Activated T-cell treated with anti-CD3 and anti-CD28 coated beads for 4 hours (primary cell): ENCODE measurements around the gene ST8SIA6.
"Not testable (repeated sequence)": the region's sequence is repeated elsewhere in the genome, so short reads cannot be mapped to it uniquely, and the experiment has no call there.

Source experiments
- DNase-seq: peaks from one replicate; pipeline ENCODE4 v3.0.0-alpha.2; 2020

ST8SIA6 gene, protein sequence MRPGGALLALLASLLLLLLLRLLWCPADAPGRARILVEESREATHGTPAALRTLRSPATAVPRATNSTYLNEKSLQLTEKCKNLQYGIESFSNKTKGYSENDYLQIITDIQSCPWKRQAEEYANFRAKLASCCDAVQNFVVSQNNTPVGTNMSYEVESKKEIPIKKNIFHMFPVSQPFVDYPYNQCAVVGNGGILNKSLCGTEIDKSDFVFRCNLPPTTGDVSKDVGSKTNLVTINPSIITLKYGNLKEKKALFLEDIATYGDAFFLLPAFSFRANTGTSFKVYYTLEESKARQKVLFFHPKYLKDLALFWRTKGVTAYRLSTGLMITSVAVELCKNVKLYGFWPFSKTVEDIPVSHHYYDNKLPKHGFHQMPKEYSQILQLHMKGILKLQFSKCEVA

DNA sequence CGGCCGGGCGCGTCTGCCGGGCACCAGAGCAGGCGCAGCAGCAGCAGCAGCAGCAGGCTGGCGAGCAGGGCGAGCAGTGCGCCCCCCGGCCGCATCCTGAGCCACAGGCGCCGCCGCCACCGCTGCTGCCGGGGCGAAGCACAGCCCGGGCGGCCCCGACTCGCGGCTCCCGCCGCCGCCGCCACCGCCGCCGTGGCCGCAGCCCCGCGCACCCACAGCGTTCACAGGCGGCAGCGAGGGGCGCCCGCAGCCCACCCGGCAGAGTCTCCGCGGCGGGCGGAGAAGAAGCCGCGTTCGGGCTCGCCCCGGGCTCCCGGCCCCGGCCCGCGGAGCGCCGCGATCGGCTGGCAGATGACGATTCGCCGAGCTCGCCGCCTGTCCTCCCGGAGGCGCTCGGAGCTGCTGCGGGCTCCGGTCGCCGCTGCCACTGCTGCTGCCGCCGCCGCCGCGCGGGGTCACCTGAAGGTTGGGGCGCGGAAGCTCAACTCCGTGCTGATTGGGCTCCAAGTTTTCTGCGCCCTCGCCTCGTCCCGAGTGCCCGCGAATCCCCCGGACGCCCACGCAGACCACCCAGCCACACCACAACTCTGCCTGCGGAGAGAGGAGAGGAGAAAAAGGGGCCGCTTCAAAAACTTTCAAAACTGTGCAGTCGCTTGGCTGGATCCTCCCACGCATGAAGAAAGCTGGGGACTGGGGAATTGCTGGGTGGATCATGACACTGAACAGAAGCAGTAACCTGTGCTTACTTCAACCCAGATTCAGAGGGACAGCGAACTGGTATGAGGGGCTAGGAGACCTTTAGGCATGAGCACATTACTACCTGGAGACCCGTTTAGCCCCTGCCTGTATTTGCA is at the start of gene ST8SIA6:
Gene ST8SIA6 (minus strand): TSS at position 435 of the 854 bp plus-strand sequence. CDS start 340 bp downstream, at position 95.
- DNase-seq: no peak

- no peak for DNase-seq
Measured at GRCh38 chr10:17503795-17504194, 49.4 kb upstream of the ST8SIA6 start.

- no peak for DNase-seq
Measured at GRCh38 chr10:17502814-17503213, 48.4 kb upstream of the ST8SIA6 start.

DNA sequence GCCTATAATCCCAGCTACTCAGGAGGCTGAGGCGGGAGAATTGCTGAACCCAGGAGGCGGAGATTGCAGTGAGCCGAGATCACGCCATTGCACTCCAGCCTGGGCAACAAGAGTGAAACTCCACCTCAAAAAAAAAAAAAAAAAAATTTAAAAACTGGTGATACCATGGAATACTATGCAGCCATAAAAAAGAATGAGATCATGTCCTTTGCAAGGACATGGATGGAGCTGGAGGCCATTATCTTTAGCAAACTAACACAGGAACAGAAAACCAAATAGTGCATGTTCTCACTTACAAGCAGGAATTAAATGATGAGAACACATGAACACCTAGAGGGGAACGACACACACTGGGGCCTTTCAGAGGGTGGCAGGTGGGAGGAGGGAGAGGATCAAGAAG is 44.6 kb upstream of the ST8SIA6 start:
- not testable (repeated sequence) for DNase-seq

GRCh38 chr10:17497446-17498030 is 43.1 kb upstream of the ST8SIA6 start:
- no peak for DNase-seq

DNA sequence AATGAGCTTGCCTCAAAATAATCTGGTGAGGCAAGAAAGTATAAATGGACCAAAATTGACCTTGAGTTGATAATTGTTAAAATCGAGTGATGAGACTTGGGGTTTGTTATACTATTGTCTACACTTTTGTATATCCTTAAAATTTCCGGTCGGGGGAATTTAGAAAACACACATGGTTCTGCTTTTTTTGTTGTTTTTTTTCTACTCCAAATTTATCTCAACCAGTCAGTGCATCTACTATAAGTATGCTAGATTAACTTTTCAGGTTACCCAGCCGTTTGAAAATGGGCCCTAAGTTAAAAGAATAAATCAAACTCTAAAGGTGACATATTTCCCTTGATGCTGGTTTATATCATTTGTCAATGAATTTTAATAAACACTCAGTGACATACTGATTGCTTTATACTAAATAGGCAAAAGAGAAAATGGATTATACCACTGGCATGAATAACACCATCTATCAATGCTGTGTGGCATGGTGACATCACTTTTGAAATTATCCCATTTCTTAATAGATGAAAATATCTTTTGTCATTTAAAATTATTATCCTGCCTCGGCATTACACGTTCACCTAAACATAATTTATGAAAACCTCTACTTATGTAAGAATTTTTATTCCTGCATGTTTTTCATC is 40.3 kb upstream of the ST8SIA6 start:
- DNase-seq: no peak

GRCh38 chr10:17488848-17489247 is 34.5 kb upstream of the ST8SIA6 start:
- DNase-seq: no peak

DNA sequence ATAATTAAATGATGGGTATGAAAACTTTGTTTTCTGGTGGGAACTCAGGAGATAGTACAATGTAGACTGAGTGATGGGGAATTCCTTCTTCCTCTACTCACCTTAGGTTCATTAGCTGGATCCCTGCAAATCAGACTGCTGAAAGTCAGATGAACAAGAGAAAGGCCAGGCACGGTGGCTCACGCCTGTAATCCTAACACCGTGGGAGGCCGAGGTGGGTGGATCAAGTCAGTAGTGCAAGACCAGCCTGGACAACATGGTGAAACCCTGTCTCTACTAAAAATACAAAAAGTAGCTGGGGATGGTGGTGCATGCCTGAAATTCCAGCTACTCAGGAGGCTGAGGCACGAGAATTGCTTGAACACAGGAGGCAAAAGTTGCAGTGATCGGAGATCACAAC is 28.7 kb upstream of the ST8SIA6 start:
- DNase-seq: no peak

DNA sequence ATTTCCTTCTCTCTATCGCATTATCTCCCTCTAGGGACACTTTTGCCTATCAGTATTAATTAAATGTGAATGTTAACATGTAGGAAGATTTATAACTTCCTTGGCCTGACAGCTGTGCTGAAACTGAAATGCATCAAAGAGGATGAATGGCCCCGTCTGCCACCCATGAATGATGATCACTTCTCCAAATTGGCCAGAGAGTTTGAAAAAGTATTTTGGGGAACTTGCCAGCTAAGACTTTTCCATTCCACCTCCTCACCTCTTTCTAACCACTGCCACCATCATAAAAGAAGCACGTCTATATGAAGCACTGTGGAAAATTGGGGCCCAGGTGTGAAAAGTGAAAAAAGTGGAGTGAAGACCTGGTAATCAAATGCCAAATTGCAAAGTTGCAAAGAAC is 25.4 kb upstream of the ST8SIA6 start:
- DNase-seq: no peak

DNA sequence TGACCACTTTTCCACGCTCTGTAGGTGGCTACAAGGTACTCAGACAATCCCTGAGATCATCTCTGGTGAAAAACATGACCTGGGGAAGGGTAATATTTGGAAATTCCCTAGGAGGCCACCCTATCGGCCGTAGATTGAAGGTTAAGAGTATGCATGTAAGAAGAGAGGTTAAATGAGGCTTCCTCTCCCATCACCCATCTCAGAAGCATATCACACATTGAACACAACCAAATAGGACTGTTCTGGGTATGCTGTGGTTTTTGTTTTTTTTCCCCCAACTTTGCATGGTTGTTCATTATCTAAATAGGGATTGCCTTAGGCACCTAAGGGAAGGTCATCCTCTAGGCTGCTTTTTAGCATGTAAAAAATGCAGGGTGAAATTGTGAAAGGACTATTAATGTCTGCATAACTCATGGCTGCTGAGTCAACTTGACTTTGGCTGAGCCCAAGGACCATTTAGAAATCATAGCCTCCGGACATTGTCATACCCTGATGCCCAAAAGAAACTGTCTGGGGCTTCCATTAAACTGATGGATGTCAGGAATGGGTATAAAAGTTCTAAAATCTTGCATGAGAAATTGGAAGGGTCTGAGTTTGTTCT is 24.7 kb upstream of the ST8SIA6 start:
- DNase-seq: no peak

DNA sequence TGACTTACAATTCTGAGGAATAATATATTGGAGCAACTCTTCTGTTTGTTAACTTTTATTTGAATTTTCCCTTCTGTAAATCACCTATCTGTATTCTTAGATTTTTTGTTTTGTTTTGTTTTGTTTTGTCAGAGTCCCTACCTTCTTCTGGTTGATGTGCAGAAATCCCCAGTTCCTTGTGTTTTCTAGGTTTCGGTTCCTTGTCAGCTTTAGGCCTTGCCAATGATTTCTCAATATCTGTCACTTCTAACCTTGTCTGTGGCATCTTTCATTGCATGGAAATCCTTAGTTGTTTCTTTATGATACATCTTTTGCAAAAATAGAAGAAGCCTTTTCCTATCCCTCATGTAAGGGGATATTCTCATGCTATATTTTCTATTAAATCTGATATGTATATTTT is 21.7 kb upstream of the ST8SIA6 start:
- no peak for DNase-seq

DNA sequence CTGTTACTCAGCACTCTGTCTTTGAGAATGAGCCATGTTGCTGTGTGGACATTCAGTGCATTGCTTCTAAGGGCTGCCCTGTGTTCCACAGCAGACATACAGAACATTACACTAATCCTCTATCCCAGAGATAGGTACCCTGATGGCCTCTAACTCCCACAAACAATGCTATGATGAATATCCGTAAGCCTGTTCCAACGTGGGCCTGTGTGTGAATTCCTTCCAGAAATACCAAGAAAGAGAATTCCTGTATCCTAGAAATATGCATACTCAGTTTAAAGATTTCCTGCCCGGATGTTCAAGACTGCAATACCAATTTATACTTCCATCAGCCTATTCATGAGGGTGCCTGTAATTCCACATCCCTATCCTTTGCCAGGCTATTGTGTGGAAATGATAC is 21.3 kb upstream of the ST8SIA6 start:
- DNase-seq: no peak

- no peak for DNase-seq
Measured at GRCh38 chr10:17474595-17475323, 20.4 kb upstream of the ST8SIA6 start.

DNA sequence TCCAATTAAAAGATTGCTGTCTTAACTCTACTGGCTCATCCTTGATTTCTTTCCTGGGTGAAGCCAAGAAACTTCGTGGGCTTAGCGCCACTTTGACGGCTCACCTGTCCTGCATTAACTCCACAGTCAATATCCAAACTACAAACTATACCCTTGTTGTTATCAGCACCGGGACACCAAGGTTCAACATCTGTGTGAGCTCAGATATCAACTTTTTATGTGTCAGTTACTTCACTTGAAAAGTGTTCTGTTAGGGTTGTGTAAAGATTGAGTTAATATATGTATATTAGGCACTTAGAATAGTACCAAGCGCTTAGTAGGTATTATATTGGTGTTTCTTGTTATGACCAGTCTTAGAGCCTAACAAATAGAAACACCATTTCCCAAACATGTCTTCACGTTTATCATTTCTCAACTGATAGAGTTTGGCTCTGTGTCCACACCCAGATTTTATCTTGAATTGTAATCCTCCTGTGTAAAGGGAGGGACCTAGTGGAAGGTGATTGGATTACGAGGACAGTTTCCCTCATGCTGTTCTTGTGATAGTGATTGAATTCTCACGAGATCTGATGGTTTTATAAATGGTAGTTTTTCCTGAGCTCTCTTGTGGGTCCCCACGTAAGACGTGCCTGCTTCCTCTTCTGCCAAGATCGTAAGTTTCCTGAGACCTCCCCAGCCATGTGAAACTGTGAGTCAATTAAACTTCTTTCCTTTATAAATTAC is 19.0 kb upstream of the ST8SIA6 start:
- DNase-seq: no peak

DNA sequence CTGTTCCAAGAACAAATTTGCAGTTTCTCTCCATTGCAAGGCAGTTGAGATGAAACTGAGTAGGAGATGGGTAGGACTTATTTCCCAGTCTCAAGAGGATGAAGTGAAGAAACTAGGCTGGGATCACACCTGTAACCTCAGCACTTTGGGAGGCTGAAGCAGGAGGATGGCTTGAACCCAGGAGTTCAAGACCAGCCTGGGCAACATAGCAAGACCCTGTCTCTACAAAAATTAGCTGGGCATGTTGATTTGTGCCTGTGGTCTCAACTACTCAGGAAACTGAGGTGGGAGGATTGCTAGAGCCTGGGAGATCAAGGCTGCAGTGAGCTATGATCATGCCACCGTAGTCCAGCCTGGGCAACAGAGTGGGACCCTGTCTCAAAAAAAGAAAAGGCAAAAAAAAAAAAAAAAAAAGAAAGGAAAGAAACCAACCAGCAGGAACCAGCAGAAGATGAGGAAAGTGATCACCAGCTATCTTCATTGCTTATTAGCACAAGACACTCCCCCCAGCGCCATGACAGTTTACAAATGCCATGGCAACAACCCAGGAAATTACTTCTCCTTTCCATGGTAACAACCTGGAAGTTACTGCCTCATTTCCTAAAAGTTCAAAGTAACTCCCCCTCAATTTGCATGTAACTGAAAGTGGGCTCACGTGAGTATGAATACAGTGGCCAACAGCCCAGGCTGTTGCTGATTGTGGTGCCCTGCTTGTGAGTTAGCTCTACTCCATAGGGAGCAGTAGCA is 18.3 kb upstream of the ST8SIA6 start:
- no peak for DNase-seq

DNA sequence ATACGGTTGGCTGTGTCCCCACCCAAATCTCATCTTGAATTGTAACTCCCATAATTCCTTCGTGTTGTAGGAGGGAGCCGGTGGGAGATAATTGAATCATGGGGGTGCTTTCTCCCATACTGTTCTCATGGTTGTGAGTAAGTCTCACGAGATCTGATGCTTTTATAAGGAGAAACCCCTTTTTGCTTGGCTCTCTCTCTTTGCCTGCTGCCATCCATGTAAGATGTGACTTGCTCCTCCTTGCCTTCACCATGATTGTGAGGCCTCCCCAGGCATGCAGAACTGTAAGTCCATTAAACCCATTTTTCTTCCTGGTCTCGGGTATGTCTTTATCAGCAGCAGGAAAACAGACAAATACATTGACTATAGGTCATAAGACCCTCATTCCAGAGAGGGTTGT is 15.9 kb upstream of the ST8SIA6 start:
- no peak for DNase-seq

GRCh38 chr10:17465328-17466125 is 11.1 kb upstream of the ST8SIA6 start:
- no peak for DNase-seq

DNA sequence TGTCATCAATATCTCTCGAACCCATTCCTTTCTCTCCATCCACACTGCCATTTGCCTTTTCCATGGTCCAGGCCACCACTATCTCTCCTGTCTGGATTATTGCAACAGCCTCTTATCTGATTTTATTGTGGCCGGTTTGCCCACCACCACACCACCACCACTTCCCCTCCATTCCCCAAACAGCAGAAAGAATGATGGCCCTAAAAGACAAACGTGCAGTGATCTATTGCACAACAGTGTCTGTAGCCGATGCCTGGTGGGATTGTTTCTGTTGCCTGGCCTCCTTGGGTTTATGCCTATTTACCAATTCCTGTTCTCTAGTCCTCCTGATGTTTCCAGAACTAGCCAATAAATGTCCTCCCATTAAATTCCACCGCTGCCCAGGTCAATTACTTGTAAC is 10.2 kb upstream of the ST8SIA6 start:
- DNase-seq: no peak

DNA sequence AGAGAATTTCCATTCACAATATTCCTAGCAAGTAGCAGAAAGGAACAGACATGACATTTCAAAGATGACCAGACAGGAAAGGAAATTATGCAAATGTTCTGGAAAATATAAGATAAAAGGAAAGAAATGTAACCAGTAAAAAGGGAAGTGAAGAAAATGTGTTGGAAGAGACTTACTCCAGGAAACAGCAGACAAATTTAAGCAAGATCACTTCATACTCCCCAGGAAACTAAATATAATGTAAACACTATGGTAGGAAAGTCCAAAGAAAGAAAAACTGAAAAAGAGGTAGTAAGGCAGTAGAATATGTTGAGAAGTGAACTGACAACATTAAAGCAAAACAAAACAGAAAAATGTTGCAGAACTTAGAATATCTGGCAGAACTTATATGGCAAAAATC is 6.4 kb upstream of the ST8SIA6 start:
- DNase-seq: no peak

GRCh38 chr10:17457083-17457482 is 2.7 kb upstream of the ST8SIA6 start:
- no peak for DNase-seq
